ENCODE data around the gene RHOJ.
"Not testable (repeated sequence)": the region's sequence is repeated elsewhere in the genome, so short reads cannot be mapped to it uniquely, and the experiment has no call there.

RHOJ gene

GRCh38 chr14:63300854-63301253, 96.6 kb downstream of the RHOJ start:
- no peak for DNase-seq

- DNase-seq = no peak
Measured at GRCh38 chr14:63301891-63302534, 97.8 kb downstream of the RHOJ start.

- not testable (repeated sequence) for DNase-seq
Measured at GRCh38 chr14:63304429-63304828, 100.2 kb downstream of the RHOJ start.

- no peak for DNase-seq
Measured at GRCh38 chr14:63308723-63309317, 104.6 kb downstream of the RHOJ start.

GRCh38 chr14:63318835-63319234, 114.6 kb downstream of the RHOJ start, which contains the start of gene GPHB5:
Gene GPHB5, minus strand, starts transcription at chr14:63318935. Its CDS starts 1,086 bp downstream, at chr14:63317849.
- DNase-seq = no peak

GRCh38 chr14:63322472-63322871, 118.2 kb downstream of the RHOJ start:
- DNase-seq = no peak

DNA sequence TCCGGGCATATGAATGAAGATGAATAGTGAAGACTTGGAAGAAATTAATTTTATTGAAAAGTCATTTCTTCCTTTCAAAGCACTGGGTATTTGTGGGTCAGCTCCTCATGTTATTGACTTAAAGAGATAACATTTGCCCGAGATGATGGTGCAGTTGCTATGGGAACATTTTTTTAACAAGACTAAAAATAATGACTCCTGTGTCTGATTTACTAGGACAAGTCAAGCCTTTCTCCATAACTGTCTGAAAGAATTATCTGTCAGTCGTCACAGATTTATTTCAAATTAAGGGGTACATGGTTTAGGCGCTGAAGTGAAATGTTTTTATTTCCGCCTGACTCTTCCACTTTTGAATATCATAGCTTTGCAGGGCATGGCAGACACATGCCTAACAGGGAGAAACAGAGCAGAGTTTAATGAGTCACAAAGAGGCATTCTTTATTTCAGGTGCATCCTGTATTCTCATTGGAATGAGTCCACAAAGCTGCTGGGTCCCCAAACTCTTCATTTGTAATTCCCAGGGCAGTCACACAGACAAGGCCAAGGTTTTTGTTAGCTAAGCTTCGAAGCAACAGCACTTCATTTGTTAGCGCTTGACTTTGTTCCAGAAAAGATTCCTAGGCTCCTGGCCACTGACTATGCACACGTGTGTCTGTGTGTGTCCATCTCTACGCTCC, 118.8 kb downstream of the RHOJ start:
- no peak for DNase-seq

GRCh38 chr14:63326840-63327239, 122.6 kb downstream of the RHOJ start:
- no peak for DNase-seq

GRCh38 chr14:63328787-63329737, 124.8 kb downstream of the RHOJ start:
- DNase-seq = no peak

GRCh38 chr14:63342371-63342770, 138.1 kb downstream of the RHOJ start:
- no peak for DNase-seq

All from T-helper 9 cell (primary cell).